ENCODE measurements around the gene TSPAN1. TPM values are rescaled to one million over a fixed set of nuclear protein-coding genes. Genes with fewer than 3 reads are reported as not detected.

The TSPAN1 gene
- total and polyA plus RNA-seq, 2 of the 13 experiments (the other 11 are each of a cell fraction or from before 2014, with no cell fraction given): 1.7 to 2.9 TPM

GRCh38 chr1:46183079-46183847 is 8.4 kb downstream of the TSPAN1 start (continued):
- TF ChIP-seq REST (IDR thresholded peaks at IDR 0.05; ENCODE audit: borderline replicate concordance in 1 of 2, low read depth in 1 of 2, low read length in 2 of 2) (no peak), SKIL (CRISPR knock-in tag; IDR thresholded peaks at IDR 0.05; ENCODE audit: borderline replicate concordance) (no peak), NFIC (IDR thresholded peaks at IDR 0.05; ENCODE audit: low read length) (0 out of 2 replicates have a peak, but pooled peaks have one; percentile 13), KLF13 (CRISPR knock-in tag; IDR thresholded peaks at IDR 0.05) (no peak), ZNF101 (CRISPR knock-in tag; IDR thresholded peaks at IDR 0.05; ENCODE audit: borderline replicate concordance, low read depth) (no peak), ZFP62 (CRISPR knock-in tag; IDR thresholded peaks at IDR 0.05) (no peak), HNF1B (CRISPR knock-in tag; IDR thresholded peaks at IDR 0.05) (peak; percentile 31; the same call in 1 of the 2 replicates), NR2C2 (CRISPR knock-in tag; IDR thresholded peaks at IDR 0.05; ENCODE audit: borderline replicate concordance) (no peak; the same call in 1 of the 2 replicates), ZBTB3 (CRISPR knock-in tag; IDR thresholded peaks at IDR 0.05; ENCODE audit: borderline replicate concordance, low read depth) (no peak), KDM5A (IDR thresholded peaks at IDR 0.05; ENCODE audit: borderline replicate concordance, low read length) (no peak), ZNF841 (CRISPR knock-in tag; IDR thresholded peaks at IDR 0.05; ENCODE audit: borderline replicate concordance) (no peak), GATAD1 (CRISPR knock-in tag; IDR thresholded peaks at IDR 0.05) (0 out of 2 replicates have a peak, but pooled peaks have one; percentile 39), FOXC1 (CRISPR knock-in tag; IDR thresholded peaks at IDR 0.05; ENCODE audit: borderline replicate concordance) (no peak; the same call in 1 of the 2 replicates), RXRB (CRISPR knock-in tag; IDR thresholded peaks at IDR 0.05; ENCODE audit: borderline replicate concordance) (no peak), ZFP91 (CRISPR knock-in tag; IDR thresholded peaks at IDR 0.05; ENCODE audit: borderline replicate concordance) (peak; percentile 33; the same call in 1 of the 2 replicates), THAP11 (CRISPR knock-in tag; IDR thresholded peaks at IDR 0.05) (no peak), TSC22D2 (CRISPR knock-in tag; IDR thresholded peaks at IDR 0.05; ENCODE audit: borderline replicate concordance) (no peak)

Data from HepG2 (cell line).